Amniotic stem cell (primary cell): Measurements from ENCODE around the gene GUCA2B.

Experiments used
- DNase-seq: peaks from one replicate; lab custom pipeline; 2025; lab: John Stamatoyannopoulos, UW

Gene GUCA2B

DNA sequence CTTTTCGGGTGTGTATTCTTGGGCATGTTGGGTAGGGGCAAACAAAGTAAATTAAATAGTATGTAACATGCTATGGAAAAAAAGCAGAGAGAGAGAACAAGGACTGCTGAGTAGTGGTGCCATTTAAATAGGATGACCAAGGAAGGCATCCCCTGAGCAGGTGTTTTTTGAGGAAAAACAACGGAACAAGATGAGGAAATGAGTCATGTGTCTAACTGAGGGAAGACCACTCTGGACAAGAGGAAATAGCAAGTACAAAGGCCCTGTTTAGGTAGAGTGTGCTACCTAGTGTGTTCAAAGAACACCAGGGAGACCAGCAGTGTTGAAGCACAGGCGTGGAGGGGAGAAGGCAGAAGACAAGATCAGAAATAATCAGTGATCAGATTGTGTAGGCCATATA is 31.4 kb downstream of the GUCA2B start:
- no peak for DNase-seq

DNA sequence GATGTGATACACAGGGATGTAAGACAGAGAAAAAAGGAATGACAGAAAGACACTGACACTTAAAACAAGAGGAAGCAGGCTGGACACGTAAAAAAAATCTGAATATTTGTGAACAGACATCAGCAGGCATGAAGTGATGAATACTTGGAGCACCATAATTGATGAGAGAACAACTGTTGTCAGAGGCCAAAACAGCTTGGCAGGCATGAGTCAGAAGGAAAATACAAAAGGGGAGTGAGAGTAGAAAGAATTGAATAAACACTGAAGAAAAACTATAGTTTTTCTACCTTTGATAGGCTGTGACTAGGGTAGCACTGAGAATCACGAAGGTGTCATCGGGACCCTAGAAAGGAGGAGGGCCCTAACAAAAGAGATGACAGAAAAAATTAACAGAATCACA is 32.9 kb downstream of the GUCA2B start:
- no peak for DNase-seq

DNA sequence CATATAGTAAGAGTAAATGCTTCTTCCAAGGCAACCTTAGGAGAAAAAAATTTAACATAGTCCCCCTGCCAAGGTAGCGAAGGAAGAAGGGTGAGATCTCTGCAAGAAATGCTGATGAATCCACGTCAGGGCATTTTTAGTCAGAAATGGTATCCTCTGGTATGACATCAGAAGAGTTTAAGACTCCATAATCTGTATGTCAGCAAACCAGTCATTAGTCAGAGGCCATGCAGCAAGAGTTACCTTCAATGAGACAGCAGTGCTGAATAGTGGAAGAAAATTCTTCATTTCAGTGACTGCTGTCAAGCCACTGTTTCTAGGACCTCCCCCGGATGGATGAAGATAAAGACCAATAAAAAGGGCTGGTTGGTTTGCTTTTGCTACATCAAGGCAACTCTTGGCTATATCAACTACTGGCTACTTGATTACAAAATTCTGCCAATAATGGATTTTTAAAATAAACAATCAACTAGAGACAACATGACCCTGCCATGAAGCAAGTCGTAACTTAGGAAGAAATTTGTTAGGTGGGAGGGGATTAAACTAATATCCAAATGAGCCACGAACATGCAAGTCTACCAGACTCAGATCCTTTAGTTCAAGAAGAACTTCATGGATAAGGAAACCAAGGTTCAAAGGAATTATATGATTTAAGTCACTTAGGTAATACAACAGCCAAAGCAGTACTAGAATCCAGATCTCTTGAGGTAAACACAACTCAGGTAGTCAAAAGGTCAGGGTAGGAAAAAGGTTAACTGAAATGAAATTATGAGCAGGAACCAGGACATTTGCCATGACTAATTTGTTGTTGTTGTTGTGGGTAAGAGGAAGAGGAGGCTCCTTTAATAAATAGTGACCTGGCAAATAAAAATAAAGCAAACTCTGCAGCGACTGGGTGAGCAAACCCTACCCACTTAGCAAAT is 37.0 kb downstream of the GUCA2B start:
- DNase-seq: no peak

DNA sequence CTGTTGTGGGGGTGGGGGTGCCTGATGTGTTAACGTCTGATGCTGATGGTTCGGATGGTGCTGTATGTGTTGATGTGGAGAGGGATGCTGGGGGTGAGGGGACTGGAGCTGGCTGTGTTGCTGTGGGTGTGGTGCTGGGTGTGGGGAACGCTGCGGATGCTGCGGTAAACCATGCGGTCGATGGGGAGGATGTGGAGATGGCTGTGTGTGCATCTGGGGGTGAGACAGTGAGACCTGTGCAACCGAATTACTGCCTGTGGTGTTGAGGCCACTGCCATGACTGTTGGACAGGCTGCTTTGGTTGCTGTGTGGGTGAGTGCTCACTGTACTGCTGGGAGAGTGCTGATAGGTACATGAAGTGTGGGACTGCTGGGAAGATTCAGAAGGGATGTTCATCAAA is 38.1 kb downstream of the GUCA2B start:
- DNase-seq: no peak

DNA sequence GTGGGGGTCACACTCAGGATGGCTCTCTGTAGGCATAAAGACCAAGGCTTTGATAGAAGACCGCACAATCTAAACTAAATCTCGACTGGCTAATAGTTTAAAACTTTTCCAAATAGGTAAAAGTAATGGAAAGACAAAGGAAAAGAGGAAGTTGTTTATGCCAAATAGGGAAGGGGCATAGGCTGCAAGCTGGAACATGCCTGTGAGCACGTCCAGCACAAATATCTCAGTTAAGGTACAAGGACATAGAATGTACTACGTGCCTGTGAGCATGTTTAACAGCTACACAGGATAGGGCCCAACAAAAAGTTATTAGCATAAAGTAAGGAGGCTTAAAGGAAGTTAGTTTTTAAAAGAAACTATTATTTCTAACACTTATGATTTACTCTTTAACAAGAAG is 38.9 kb downstream of the GUCA2B start:
- DNase-seq: no peak

DNA sequence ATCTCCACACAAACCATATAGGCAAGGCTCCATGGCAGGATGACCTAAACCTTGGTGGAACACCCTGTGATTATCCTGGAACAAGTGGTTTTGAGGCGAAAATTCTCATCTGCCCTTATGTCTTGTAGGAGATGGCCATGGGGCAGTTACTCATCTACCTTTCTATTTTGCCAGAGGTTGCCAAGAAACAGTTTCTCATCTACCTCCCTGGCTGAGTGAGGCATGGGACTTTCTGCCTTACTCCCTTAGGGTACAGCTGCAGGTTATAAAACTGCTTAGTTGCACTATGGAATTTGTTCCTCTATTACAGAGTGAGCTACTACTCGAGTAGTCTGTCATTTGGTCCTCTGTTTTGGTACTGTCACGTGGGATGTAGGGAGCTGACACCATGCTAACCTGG is 42.6 kb downstream of the GUCA2B start:
- DNase-seq: no peak

DNA sequence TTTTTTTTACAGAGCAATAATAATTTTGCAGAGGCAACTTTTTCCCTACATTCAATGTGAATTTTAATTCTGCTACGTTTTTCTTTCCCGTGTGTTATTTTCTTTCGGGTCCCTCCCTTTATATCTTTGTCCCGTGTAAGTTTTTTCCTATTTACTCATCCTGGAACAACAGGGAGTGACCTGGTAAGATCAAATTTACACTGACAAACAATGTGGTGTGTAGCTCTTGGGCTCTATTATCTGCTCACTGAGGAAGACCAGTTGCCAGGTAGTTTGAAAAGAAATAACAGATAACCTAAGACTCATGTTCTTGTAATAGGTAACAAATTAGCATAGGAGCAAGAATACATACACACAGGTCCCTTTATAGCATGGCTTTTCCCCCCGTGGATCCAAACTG is 45.0 kb downstream of the GUCA2B start:
- DNase-seq: no peak

DNA sequence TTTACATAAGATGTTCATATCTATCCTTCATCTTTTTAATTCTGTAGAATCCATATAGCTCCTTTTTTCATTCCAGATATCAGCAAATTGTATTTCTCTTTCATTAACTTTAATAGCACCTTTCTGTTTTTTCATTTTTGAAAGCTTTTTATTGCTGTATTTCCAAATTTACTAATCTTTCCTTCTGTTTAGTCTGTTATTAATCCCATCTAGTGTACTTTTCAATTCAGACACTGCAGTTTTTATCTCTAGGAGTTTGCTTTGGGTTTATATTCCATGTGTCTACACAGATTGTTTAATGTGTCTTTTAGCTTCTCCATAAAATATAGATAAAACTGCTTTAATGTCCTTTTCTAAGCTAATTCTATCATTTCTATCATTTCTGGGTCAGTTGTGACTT is 48.8 kb downstream of the GUCA2B start:
- DNase-seq: no peak
